GM21825 (cell line): ENCODE measurements around the gene E2F6.

Experiments used
- ATAC-seq: cut with Tn5 transposase; IDR thresholded peaks from one replicate; pipeline ENCODE4 v1.9.1; 2021; ENCODE audit warnings: mild to moderate bottlenecking, moderate library complexity; ENCODE audit not compliant: unreplicated experiment

The E2F6 gene

DNA sequence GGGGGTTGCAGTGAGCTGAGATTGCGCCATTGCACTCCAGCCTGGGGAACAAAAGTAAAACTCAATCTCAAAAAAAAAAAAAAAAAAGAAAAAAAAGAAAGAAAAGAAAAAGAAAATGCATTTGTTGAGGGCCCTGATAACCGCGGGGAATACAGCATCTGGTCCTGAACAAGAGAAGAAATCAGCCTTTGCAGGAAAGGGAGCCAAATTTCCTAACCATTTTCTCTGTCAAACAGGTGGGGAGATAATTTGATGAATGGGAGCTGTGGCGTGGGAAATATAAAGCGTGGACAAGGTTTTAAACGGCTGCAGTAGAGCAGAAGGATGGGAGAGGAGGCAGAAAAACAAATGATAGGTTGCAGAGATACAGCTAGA is 864 bp downstream of the E2F6 start:
- no peak for ATAC-seq

DNA sequence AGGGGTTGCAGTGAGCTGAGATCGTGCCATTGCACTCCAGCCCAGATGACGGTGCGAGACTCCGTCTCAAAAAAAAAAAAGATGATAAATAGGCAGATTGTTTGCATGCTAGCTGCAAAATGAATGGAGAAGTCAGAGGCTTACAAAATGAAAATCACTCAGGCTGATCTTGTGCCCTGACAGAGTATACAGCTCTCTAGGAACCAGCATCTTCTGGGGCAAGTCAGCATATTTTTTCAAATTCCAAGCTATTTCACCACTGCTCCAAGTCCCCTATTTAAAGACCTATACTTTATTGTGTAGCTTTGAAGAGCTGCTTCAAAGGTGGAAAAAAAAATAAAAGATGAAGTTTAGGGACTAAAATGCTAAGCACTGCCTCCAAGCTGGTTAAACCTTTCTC is 6.1 kb downstream of the E2F6 start:
- ATAC-seq, result no peak

DNA sequence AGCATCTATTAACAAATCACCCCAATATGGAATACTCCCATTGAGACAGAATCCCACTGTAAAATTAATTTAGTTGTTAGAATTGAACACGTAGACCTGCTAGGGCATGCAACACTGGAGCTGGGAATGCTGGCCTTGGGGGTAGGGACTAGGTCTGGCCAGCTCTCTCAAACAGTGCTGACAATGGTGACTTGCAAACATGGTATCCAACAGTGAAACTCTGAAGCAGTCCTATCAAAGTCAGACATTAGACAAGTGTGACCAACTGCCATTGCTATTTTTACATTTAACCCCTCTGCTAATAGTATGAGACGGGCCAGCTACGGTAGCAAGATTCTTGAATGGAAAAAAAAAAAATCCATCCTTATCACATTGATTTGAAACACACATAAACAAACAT is 7.2 kb downstream of the E2F6 start:
- ATAC-seq, result no peak

DNA sequence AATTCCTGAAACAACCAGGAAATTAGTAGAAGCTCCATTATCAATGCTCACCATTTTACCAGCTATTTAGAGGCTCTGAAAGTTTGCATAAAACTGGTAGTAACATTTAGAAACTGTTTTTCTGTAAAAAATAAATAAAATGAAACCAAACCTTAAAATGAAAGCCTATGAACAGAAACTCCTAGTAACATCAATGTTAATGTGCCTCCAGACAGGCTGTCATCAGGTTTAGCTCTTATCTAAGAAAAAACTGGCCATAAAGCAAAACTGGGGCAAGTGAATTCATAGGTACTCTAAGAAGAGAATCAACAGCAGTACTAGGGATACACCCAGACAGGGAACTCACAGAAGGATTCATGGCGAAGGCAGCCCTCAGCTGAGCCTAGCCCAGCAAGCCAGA is 8.0 kb downstream of the E2F6 start:
- no peak for ATAC-seq

DNA sequence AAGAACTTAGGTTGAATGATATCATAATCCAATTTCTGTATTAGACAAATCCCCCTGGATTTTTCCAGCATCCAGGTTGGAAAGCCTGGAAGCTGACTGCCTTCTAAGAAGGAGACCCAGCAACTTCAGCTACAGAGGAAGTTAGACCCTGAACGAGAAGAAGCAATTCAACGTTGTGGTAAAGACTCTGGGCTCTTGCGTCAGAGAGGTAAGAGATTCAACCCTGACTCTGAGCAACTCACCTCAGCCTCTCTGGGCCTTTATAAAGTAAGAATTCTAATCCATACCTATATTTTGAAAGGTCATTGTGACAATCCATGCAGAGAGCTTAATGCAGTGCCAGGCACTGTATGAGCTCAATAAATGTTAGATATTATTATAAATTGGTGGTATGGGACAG is 9.7 kb downstream of the E2F6 start:
- no peak for ATAC-seq

DNA sequence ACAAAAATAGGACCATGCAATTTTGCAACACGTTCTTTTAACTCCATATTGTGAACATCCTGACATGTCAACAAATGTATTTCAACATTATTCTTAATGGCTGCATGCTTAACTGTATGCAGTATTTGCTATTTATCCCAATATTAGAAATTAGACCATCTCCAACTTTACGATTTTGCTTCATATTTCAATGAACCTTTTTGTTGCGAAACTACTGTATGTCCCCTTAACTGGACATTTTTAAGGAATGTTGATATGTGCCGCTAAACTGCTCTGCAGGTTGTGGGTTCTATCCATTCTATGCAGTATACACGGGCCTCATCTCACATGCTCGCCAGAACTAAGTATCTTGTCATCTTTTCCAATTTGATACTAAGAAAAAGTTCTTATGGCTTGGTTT is 11.1 kb downstream of the E2F6 start:
- ATAC-seq, result no peak

DNA sequence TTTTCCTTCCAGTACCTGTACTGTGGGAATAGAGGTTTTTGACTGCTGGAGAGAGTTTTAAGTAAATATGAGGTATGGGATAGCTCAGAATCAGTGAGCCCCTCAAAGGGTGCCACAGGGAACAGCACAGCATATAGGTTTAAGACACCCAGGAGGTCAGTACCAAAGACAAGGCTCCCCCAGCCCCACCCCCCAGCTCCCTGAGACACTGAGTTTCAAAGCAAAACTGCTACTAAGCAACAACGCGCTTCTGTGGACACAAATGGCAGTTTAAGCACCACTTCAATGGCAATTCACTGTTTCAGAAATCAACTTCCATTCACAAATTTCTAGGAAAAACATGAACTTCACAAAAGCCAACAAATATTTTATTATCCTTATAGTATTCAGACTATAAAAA is 15.2 kb downstream of the E2F6 start:
- no peak for ATAC-seq

DNA sequence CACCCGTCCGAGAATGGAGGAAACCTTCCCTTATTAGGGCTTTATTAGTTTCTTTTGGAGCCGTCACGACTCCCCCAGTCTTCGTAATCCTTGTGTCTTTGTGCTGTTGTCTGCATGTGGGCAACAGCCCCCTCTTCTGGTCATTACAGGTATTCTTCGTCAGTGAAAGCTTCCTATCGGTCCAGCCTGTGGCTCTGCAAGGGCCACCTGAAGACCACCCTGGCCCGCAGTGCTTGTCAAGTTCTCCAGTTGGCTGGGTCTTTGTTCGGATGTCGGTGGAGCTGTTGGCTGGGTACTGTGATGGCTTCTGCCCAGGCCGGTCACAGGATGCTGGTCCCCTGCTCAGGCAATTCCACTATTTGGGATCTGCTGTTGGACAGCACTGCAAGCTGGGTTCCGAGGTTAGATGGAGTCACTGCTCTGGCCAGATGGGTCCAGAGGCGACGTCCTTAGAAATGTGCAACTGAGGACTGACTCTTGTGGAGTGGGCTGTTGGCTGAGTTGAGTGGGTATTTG is 19.2 kb downstream of the E2F6 start:
- ATAC-seq, result peak; percentile 52

DNA sequence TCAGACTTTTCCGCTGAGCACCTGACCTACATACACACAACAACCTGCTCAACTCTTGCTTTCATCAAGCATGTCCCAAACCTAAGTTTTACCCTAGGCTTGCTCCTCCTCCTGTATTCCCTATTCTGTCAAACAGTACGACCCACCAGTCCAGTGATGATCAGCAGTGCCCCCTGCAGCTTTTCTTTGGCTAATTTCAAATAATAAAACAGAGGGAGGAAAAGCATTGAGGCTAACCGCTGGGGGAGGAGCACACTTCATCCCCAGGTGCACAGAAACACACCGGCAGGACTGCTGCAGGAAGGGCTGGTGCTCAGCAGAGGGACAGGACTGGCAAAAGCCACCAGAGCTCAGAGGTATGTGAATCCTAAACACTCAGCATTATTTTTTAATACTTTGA is 21.2 kb downstream of the E2F6 start:
- no peak for ATAC-seq

DNA sequence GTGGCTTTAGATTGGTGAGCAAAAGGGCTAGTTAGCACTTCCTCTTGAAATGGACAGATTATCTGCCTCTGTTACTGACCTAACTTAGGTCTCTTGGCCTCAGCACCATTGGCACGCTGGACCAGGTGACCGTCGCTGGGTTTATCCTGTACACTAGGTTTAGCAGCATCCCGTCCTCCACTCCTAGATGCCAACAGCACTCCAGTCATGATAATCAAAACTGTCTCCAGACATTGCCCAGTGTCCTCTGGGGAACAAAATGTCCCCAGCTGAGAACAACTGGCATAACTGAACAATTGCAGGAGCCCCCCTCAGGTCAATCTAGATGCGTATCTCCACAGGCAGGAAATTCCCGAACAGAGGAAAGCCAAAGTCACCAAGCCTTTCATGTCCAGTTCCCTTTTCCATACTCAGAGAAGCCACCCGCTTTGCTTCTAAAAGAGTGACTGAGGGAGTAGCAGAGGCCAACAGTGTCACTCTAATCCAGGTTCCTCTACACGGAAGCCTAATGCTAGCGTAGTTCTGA is 27.3 kb downstream of the E2F6 start:
- ATAC-seq, result no peak

DNA sequence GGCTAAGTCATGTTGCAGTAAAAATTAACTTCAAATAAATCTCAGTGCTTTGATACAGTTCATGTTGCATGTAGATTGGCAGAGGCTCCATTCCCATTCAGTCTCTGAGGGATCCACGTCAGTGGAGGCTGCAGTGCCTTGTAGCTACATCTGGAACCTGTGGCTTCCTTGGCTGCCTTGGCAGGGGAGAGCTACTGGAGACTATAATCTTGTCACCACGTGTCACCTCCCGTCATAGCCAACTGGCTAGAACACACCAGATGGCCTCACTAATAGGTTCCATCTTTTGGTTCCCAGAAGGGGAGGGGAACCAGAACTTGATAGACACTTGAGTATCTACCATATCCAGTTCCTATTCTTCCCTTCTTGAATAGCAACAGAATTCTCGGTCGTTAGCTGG is 28.4 kb downstream of the E2F6 start:
- ATAC-seq, result no peak

DNA sequence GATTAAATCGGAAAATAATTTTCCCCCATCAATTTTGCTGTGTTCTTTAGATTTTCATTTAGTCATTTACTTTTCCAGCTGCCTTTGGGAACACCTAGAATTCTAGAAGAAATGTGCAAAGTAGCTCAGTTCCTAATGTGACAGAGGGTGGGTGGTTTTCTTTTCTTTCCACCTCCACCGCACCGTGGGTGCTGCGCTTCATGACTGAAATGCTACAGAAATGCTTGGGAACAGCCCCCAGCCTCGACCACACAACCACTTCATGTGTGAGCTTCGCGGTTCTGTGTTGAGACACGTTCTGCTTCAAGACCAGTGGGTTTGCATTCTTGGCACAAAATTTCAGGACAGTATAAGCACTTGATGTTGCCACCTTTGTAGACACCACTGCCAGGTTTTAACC is 30.9 kb downstream of the E2F6 start:
- no peak for ATAC-seq

DNA sequence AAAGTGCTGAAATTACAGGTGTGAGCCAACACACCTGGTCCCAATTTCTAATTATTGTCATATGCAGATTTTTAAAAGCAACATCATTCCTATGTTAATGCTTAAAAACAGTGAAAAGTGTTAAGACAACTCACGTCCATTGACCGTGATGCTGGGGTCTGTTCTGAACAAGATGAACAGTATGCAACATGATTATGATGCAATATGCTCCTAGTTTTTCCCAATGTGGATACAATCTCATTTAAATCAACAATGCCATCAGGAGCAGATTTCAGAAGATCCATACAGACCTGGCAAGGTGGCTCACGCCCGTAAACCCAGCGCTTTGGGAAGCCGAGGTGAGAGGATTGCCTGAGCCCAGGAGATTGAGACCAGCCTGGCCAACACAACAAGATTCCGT is 31.5 kb downstream of the E2F6 start:
- ATAC-seq, result no peak

DNA sequence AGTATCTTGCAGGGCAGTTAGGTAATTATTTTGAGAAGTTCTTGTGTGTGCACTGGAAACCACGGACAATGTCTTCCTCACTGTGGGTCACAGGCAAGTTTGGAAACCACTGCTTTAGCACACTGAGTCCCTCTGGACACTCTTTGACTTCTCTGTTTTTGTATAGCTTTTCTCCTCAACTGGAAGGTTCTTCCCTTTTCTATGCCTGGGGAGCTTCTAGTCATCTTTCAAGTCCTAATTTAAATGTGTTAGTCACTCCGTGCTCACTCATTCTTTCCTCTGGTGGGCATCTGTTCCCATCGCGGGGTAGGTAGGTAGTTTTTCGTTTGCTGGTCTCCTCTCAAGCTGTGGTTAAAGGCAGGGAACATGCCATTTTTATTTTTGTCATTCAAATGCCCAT is 32.1 kb downstream of the E2F6 start:
- no peak for ATAC-seq

DNA sequence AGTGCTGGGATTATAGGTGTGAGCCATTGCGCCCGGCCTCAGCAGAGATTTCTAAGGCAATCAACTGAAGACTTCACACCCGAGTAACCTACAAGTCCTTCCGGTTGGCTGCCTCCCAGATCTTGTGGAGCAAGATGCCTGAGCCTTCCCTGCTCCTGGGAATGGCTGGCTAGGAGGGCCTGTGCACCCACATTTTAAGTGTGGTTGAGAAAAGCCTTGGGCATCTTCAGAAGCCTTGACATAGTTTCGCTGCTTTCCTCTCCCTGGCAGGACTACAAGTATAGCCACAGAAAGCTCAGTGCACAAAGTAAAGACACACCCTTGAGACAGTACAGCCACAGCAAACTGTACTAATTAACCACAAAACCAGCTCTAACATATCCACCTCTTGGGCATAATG is 35.2 kb downstream of the E2F6 start:
- no peak for ATAC-seq

DNA sequence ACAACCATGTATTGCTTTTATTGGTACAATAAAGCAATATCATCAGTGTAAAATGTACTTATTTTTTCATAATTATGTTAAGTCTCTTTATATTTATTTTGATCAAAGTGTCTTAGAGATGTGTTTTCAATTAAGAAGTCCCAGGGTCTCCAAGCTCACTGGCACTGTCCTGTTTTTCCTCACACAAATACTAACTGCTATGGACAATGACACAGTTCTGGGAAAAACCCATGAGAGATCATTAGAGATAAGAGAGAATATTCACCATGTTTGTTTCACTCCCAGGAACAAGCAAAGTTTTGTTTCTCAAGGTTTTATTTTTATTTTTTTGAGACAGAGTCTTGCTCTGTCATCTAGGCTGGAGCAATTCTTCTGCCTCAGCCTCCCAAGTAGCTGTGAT is 38.7 kb downstream of the E2F6 start:
- ATAC-seq, result no peak

DNA sequence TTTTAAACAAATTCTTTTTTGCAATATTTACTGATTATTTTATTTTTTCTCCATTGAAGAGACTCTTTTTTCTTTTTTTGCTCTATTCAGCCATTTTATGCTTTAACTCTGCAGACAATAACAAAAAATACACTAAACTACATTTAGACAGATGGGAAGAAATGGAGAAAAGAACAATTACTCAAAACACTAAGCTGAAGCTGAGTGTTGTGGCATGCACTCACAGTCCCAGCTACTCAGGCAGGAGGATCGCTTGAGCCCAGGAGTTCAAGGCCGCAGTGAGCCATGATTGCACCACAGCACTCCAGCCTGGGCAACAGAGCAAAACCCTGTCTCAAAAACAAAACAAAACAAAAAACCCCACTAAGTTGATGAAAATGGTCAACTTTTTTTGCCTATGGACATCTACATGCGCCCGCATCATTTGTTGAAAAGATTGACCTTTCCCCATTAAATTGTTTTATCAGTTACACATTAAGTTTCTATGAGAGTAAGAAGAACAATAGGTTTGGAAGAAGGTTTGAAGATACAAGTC is 43.0 kb downstream of the E2F6 start:
- ATAC-seq, result no peak

DNA sequence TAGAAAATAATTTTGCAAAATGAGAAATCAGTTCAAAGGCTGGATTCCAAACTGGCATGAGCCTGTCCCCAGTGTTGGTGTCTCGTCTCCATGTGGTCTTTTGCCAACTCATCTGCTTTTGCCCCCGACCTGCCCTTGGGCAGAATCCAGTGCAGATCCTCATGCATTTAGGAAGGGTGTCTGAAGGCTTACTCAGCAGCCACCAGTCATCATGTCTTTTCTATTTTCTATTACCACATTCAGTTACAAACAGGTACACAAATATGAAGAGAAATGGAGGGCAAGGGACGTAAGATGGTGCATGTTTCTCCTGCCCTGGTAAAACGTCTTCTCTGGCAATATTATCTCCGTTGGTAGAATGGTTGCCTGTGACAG is 43.5 kb downstream of the E2F6 start:
- ATAC-seq, result no peak

DNA sequence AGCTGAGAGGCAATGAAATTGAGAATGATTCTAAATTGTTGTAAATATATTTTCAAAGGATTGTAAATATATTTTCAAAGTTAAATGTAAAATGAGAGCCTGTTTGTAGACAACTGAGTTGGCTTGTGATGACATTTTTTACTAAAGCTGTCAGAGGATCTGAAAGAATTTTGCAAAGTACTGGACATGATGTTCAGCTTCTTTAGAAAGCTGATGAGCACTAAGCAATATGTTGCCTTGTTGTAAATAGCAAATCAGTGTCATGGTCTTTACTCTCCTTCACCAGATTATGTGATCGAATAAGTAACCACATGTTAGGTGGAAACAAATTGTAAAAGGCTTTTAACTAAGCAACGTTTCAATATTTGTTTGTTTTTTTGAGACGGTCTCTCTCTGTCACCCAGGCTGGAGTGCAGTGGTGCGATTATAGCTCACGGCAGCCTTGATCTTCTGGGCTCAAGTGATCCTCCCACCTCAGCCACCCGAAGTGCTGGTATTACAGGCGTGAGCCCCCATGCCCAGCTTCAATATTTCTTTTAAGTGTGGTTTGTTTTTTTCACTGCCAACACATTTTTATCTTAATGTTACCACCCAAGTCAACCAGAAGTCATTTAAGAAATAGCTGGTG is 44.0 kb downstream of the E2F6 start:
- no peak for ATAC-seq

DNA sequence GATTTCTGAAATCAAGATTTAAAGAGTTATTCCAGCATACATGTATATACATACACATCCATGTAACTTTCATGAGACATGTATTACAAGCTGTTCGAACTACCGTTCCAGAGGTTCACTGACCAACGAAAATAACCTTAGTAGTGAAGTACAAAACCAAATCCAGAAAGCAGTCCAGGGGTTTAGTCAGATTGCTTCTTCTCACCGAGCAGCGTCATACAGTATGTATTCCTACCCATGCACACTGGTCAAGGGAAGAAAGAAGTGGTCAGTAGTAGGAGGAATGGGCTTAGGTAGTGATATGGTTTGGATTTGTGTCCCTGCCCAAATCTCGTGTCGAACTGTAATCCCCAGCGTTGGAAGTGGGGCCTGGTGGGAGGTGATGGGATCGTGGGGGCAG is 45.3 kb downstream of the E2F6 start:
- ATAC-seq, result no peak

DNA sequence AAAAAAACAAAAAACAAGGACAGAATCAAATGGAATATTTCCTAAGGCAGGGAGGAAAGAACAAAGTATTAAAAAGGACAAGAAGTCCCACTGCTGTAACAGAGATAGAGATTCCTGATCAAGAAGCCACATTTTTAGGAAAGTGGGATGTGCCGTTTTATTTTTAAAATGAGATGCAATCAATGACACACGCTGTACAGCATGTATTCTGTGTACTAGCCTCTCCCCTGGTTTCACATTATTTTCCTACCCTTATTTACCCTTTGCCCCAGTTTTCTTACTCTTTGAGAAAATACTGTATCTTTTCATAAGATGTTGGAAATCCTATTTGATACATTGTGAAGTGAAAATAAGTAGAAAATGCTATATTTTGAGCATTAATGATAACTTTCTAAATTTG is 45.8 kb downstream of the E2F6 start:
- no peak for ATAC-seq

DNA sequence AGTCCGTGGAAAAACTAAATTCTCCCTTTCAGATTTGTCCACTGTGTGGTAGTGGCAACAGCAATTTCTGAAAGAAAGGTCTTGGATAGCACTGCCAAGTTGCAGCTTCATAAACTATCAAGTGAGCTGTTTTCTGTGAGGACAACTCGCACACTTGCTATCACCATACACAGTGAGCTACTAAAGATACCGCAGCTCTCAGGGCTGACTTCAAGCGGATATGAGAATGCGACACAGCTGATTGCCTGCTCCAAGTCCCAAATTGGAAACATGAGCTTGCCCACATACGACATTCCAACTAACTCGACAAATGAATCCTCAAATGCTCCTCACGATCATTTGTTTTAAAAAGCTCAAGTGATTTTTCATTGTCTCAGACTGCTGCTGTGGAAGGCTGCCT is 46.2 kb downstream of the E2F6 start:
- no peak for ATAC-seq

DNA sequence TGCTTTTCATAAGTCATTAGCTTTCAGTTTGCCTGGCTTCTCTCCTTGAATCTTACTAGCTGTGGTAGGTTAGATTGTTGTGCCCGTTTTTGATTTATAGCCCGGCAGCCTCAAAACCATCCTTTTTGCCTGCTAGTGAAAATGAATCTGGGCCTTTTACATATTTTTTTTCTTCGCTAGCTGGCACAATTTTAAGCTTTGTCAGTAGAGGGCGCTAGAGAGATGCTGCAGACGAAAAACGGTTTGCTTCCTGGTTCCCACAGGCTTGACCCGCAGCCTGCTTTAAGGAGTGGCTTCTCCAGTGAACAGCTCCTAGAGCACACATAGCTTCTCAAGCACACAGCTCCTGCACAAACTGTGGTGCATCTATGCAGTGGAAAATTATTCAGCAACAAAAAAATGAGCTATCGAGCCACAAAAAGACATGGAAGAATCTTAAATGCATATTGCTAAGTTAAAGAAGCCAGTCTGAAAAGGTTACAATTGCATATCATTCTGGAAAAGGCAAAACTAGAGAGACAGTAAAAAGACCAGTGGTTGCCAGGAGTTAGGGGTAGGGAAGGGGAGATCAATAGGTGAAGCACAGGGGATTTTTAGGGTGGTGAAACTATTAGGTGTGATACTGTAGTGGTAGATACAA is 47.9 kb downstream of the E2F6 start:
- ATAC-seq, result no peak
